ENCODE measurements around the gene ANKRD36B.
"Not testable (repeated sequence)": the region's sequence is repeated elsewhere in the genome, so short reads cannot be mapped to it uniquely, and the experiment has no call there.

GRCh38 chr2:97593520-97593919, 3.8 kb upstream of the ANKRD36B start:
- TF ChIP-seq CTCF (IDR thresholded peaks at IDR 0.05; ENCODE audit: low read depth, low read length); POLR2A (IDR thresholded peaks at IDR 0.05; ENCODE audit: extremely low read depth, insufficient read length); MAX (IDR thresholded peaks at IDR 0.05; ENCODE audit: low read depth, low read length); MYC (IDR thresholded peaks at IDR 0.05; ENCODE audit: low read depth, low read length): not testable (repeated sequence)
